GM18502 (cell line): Measurements from ENCODE around the gene CDHR3.

Experiments used
- ATAC-seq: cut with Tn5 transposase; IDR thresholded peaks from one replicate; pipeline ENCODE4 v1.9.1; 2021; ENCODE audit warnings: mild to moderate bottlenecking; ENCODE audit not compliant: unreplicated experiment, poor library complexity

The CDHR3 gene

GRCh38 chr7:106021151-106022067 lies 58.3 kb downstream of the CDHR3 start:
- no peak for ATAC-seq

DNA sequence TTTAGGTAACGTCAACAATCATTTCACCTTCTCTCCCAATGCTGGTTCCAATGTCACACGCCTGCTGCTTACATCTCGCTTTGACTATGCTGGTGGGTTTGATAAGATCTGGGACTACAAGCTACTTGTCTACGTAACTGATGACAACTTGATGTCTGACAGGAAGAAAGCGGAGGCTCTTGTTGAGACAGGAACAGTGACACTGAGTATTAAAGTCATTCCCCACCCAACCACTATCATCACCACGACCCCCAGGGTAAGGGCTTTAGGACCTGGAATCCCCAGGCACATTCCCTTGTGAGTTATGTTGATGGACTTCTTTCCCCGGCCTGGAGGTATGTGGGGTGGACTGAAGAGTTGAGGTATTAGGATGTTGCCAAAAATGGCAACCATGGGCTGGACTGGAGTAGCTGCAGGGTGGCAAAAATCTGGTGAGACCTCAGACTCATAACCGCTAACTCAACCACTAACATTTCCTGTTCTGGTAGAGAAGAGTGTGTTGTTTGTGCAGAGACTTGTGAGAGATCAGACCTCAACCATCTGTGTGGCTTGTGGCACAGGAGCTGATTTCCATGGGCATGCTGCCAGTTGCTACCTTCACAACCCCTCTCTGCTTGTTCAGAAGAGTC lies 59.2 kb downstream of the CDHR3 start:
- peak; percentile 84 for ATAC-seq

DNA sequence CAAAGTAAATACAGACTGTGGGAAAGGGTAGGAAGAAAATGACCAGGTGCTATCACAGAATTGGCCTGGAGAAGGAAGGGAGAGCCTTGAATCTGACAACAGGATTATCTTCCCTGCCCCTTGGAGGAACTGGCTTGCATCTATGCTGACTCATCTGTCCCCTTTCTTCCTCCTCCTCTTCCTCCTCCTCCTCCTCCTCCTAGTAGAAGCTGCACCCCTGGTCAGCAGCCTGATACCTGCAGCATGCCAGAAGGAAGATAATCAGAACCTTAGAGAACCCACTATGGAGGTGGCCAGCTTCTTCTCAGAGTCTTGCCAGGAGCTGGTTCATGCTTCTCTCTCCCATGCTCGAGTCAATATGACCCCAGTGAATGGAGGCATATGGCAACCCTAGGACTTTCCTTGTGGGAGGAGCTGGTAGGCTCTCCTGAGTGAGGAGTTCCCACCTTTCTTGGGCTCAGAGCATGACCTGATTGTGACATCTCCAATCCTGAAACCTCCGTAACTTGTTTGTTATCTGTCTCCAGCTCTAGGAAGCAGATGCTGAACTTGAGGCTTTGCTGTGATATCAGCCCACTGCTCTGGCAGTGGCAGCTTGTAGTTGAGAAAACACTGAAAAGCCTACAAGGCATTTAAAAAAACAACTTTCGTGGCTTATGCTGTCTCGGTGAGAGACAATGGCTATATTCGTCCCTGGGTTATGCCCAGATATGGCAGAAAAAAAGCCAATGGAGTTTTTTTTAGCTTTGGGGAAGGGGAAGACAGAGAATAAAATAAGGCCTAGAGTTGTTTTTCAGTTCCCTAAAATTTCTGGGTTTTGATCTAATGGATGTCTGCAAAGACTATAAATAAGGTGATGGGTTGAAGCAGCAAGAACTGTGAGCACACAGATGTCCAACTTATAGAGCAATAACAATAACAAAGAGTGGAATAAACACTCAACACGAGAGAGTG lies 60.6 kb downstream of the CDHR3 start:
- ATAC-seq = no peak

GRCh38 chr7:106026101-106026500 lies 63.0 kb downstream of the CDHR3 start:
- ATAC-seq = no peak

GRCh38 chr7:106029451-106029850 lies 66.4 kb downstream of the CDHR3 start:
- no peak for ATAC-seq

DNA sequence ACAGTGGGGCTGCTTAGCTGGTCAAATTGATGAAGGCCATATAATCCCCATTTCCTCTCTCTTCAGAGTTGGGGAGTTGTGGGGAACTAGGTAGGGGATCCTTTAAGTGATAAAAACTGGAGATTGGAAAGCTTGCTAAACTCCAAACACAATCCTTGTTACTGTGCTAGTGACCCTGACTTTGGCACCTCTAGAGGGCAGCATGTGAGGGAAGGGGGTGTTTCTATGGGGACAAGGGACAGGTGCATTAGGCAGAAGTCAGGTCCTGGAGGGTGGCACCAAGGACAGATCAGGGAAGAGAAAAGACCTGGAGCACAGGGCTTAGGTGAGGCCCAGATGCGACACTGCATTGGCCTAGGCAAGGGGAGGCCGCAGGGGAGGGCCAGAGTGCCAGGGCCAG lies 66.9 kb downstream of the CDHR3 start:
- ATAC-seq = no peak

DNA sequence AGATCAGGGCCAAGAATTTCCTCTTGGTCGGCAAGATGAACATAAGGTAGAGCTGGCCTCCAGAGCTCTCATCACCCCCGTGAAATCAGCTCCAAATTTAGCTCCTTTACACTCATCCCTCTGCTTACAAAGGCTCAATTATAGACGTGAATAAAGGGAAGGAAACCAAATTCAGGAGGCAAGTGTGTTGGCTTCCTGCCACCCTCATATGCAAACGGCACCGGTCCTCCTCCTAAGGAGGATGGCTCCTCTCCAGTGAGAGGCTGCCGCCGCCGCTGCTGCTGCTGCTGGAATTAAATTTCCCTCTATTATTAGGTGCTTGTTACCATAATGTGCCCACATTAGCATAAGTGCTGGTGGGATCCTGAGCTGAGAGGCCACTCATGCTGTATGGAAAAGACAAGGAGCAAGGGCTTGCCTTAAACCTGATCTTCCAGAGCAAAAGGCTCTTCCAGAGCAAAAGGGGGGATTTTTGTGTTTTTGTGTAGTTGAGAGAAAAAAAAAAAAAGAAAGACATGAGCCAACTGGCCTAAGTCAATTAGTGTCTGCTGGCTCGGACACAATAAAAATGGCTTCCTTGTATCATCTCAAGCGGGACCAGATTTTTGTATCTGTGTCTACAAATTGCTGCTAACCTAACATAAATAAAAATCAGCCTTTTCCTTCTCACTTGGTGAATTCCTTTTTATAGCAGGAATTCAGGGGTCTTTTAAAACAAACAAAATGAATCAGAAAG lies 68.4 kb downstream of the CDHR3 start:
- no peak for ATAC-seq

DNA sequence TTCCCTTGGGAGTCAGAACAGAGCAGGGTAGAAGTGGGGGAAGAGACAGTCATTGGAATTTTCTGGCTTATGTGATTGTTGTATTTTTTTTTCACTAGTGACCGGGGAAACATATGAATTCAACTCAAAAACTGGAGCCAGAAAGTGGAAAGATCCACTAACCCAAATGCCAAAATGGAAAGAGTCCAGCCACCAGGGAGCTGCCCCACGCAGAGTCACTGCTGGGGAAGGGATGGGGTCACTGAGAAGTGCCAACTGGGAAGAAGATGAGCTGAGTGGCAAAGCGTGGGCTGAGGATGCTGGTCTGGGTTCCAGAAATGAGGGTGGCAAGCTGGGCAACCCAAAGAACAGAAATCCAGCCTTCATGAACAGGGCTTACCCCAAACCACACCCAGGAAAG lies 69.2 kb downstream of the CDHR3 start:
- ATAC-seq = no peak

DNA sequence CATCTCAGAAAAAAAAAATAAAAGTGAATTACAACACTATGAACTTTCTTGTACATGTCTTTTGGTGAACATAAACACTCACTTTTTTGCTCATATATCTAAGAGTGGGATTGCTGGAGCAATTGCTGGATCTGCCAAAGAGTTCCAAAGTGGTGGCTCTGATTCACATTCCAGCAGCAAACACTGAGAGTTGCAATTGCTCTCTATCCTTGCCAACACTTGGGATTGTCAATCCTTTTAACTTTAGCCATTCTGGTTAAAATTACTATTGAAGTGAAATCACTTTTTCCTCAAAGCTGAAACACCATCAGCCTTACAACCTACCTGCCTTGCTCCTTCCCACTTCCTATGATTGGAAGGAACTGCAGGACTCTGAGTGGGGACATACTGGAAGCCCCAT lies 70.7 kb downstream of the CDHR3 start:
- ATAC-seq = no peak

- ATAC-seq = no peak
Measured at GRCh38 chr7:106034383-106034782, 71.3 kb downstream of the CDHR3 start.

DNA sequence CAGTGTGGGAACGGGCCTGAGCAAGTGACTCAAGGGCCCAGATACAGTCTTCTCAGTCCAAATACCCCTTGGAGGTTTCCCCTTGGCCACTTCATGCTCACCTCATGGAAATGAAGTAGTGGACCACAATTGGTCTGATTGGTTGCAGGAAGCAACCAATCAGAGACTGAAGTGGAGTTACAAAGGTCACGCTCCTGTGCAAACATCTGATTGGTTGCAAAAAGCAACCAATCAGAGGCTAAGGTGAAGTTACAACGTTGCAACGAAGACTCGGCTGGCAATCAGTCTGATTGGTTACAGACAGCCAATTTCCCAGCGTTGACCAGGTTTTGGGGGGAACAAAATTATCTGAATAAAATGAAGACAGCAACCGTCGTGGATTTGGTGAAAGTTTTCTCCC lies 72.5 kb downstream of the CDHR3 start:
- ATAC-seq = no peak

GRCh38 chr7:106036004-106036403 lies 72.9 kb downstream of the CDHR3 start:
- no peak for ATAC-seq

GRCh38 chr7:106037489-106038176 lies 74.6 kb downstream of the CDHR3 start:
- no peak for ATAC-seq

- no peak for ATAC-seq
Measured at GRCh38 chr7:106038289-106038688, 75.2 kb downstream of the CDHR3 start.

DNA sequence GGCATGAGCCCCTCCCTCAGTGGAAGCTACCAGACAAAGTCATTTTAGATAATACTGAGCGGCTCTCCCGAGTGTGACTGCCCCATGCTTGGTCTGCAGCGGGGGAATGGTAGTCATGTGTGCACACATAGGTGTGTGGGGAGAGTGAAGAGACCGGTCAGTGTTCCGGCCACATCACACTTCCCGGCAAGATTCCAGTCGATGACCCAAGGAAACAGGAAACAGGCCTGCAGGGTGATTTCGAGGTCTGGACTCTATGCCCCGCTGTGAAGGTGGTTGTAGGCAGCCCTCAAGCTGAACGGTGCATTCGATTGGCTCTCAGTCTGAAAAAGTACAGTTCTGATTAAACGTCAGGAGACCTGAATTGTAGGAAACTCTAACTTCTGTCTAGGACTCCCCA lies 75.9 kb downstream of the CDHR3 start:
- no peak for ATAC-seq

GRCh38 chr7:106039486-106040060 lies 76.5 kb downstream of the CDHR3 start:
- ATAC-seq = no peak

GRCh38 chr7:106041140-106041717 lies 78.2 kb downstream of the CDHR3 start:
- ATAC-seq = no peak

DNA sequence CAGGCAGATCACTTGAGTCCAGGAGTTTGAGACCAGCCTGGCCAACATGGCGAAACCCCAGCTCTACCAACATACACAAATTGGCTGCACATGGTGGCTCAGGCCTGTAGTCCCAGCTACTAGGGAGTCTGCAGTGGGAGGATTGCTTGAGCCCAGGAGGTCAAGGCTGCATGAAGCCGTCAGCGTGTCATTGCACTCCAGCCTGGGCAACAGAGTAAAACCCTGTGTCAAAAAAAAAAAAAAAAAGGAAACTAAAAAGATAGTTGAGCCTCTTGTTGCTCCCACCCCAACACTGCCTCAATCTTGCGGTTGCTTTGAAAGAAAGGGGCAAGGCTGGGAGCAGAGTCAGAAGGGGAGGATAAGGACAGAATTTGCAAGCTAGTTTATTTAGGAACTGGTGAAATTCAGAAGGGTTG lies 79.1 kb downstream of the CDHR3 start:
- ATAC-seq = no peak

DNA sequence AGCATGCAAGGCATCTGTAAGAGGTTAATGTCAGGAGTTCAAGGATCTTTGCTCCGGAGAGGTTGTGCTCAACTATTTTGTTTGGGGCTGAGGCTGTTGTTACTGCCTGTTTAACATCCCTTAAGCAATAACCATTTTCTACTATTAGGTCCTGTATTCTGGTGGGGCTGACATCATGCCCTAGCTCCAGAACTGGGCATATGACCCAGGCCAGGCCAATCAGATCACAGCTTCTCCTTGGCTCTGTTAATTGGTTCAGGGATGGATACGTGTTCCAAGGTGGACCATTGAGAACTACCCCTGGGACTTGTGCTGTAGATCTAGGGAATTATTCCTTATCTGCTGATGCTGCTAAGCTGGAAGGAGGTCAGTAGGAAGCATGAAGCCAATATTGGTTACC lies 82.1 kb downstream of the CDHR3 start:
- no peak for ATAC-seq
